HG03139 (cell line): ENCODE results near the gene KLHDC4.

ENCODE experiments used
- ATAC-seq: cut with Tn5 transposase; IDR thresholded peaks from one replicate; pipeline ENCODE4 v1.9.1; 2021; ENCODE audit not compliant: unreplicated experiment

Gene KLHDC4

DNA sequence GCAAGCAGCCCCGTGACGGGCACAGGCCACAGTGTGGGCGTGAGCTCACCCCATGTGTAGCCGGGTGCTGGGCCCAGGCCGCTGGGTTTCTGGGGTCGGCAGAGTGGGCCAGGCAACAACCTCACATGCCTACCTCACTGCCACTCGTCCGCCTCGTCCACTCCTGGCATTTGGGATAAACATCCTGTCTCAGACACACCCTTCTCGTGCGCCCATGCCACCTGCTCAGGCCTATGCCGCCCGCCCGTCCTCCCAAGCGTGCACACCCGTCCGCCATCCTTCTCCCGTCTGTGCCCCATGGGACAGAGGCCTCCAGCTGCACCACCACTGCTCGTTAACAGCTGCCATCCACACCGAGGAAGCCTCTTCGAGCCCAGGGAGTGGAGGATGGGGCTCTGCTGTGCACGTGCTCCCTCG lies 64.3 kb downstream of the KLHDC4 start:
- no peak for ATAC-seq

DNA sequence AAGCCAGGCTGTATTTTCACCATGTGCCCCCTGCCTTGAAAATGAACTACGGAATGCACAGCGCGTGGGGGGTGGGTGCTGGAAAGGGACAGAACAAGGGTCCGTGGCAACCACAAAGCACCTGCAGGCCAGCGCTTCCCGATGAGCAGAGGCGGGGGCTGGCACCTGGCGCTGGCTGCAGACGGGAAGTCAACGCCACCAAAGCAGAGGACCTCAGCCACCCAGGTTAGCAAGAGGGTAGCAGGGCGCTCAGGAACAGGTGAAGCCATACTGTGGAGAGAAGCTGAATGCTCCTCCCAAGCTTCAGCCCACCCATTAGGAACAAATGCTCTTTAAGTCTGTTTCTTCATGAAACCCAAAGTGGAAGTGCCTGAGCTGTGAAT lies 64.7 kb downstream of the KLHDC4 start:
- ATAC-seq = no peak

DNA sequence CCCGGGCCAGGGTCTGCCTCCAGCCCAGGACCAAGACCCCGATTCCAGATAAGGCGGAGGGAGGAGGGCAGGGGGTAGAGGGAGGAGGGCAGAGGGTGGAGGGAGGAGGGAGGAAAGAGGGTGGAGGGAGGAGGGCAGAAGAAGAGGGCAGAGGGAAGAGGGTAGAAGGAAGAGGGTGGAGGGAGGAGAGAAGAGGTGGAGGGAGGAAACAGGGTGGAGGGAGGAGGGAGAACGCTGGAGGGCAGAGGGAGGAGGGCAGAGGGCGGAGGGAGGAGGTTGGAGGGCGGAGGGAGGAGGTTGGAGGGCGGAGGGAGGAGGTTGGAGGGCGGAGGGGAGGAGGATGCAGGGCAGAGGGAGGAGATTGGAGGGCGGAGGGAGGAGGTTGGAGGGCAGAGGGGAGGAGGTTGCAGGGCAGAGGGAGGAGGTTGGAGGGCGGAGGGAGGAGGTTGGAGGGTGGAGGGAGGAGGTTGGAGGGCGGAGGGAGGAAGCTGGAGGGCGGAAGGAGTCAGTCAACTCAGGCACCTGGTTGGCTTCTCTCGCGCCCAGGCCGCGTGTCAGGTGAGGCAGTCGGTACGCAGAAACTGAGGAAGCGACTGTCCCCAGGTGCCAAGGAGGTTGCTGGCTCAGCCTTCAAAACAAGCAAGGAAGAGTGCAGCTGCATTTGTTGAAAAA lies 65.2 kb downstream of the KLHDC4 start:
- no peak for ATAC-seq

DNA sequence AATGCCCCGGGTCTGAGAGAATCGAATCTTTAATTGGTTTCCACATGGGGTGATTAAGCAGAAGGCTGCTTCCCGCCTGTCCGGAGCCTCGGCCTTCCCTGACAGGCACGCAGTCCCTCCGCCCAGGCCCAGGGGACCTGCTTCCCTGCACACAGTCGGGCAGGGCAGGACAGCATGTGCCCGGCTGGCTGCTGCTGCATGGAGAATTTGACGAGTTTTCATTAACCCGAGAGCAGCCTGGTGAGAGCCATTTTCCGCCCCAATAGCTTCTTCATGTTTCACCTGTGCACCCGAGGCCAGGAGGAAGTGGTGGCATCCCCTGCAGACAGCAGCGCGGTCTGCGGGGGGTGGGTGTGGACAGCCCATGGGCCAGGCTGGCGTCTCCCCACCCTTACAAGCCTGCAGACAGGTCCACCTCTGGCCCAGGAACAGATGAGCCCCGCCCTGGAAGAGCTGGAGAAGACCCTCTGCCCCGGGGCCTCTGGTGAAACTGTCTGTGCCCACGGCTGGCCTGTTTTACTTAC lies 67.0 kb downstream of the KLHDC4 start:
- no peak for ATAC-seq

DNA sequence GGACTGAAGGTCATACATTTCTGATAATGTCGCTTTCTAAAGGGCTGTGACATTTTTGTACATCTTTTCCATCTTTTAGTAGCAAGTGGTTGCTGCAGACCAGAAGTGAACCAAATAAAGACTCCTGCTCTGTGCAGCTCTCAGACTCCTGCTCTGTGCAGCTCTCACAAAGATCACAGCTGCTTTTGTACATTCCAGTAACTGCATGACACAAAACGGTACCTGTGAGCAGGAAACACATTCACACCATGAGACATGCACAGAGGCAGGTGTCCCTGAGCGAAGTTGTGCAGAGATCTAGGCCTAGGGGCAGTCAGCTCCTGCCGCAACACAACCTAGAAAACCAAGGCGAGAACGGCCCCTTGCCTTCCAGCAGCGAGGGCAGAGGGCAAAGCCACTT lies 67.5 kb downstream of the KLHDC4 start:
- ATAC-seq = no peak

DNA sequence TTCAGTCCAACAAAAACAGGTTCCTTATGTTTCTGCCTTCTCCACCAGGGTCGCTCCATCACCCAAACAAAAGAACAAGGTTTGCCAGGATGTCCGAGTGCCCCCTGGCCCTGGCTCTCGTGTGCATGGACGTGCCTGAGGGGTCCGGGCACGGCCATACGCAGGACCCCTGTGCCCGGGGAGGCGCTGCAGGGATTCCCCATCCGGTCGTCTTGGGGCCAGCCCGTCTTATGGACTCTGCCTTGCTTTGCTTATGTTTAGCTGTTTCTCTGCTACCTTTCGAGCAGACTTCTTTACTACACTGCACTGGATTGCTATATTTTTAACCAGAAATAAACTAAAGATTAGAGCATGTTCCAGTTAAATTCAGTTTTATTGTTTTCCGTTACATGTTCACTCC lies 68.0 kb downstream of the KLHDC4 start:
- ATAC-seq = no peak

DNA sequence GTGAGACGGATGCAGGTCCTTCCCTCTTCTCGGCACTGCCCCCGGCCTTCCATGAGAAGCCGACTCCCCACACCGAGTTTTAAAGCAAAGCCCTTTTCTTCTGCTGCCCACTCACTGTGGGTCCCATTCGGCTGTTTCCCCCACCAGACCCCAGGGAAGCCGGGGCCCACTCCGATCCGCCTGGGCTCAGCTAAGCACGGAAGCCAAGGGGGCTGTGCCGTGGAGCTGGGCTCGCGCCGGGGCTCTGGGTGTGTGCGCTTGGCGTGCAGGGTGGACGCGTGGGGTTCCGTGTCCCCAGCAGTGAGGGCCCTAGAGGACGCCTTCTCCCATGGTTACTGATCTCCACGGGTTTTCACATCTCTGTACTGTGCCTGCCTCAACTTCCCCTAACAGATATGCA lies 68.5 kb downstream of the KLHDC4 start:
- no peak for ATAC-seq

DNA sequence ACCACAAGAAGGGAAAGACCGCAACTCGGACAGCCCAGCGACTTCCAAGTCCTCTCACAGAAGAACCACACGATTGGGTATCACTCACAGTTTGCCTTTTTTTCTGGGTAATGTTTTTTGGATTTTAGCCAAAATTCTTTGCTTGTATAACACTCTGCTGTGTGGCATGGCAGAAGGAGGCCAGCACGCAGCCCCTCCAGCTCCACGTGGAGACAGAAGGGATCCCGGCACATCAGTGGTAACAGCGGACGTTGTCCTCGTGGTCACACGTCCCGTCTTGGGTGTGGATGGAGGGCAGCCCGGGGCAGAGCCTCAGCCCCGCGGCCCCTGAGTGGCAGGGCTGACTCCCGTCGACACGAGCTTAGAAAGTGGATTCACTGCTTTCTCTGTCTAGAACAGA lies 69.1 kb downstream of the KLHDC4 start:
- ATAC-seq = no peak

DNA sequence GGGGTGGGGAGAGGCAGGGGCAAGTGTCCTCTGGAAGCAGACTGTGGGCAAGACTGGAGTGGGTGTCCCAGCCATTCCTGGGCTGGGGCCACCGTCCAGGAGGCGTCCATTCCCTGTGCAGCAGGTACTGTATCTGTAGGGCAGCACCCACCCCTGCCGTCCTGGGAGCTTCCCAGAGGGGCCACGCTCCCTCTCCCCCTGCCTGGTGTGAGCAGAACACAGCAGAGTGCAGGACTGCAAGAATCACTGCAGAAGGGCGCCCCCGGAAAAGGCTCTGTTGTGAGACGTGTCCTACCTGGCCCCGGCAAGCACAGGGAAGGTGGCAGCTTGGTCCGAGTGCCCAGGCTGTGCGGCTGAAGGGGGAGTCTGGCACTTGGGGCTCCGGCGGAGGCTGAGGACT lies 70.3 kb downstream of the KLHDC4 start:
- ATAC-seq = no peak

DNA sequence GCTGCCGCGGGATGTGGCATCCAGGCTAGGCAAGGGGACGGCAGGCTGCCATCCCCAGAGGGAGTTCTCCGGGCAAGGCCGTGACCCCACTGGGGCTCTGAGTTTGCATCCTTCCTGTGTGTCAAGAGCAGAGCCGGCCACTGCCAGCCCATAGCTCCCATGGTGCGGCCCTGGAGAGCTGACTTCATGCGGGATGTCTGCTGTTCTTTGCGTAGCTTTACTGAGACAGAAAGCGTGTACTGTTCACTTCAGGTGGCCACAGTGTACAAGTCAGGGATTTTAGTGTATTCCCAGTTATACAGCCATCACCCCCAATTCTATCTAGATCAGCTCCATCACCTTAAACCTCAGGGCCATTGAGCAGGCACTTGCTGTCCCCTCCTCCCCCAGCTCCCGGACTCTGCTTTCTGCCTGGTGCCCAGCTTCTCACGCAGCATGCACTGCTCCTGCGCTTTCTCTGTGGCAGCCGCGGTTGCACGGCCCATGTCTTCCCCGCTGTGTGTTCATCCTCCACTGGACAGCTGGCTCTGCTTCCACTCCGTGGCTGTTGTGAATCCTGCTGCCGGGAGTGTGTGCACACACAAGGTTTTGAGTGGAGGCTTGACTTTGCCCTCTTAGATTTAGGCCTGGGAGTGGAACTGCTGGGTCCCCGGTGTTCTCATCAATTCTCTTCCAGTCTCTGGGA lies 71.2 kb downstream of the KLHDC4 start:
- no peak for ATAC-seq

DNA sequence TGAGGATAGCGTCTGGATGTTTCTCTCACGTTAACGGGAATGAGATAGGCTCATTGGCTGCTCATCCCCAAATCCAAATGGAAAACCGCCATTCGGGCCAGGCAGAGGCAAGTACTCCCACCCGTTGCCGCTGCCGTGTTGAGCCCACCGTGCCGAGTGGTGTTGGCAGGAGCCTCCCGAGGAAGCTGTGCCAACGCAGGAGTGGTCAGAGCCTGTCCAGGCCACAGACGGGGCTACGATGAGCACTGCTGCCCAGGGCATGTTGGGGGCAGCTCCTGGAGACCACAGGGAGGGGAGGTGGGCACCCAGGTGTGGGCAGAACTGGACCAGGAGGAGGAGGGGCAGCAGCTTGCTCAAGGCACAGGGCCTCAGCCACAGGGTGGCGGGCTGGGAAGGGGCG lies 72.0 kb downstream of the KLHDC4 start:
- no peak for ATAC-seq

DNA sequence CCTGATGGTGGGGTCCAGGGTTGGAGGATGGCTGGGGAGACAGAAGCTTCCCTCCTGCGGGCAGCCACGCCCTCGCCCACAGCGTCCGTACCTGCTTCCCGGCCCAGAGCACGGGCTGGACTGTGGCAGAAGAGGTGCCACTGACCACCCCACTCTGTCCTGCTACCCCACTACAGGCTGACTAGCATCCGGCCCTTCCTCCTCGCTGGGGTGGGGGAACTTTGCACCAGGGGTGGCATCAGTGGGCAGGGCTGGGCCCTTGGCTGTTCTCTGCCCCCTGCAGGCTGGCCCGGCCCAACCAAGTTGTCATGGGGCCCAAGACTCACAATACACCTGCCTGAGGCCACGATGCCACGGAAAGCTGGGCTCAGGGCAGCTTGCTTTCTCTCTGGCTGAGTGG lies 73.0 kb downstream of the KLHDC4 start:
- no peak for ATAC-seq

DNA sequence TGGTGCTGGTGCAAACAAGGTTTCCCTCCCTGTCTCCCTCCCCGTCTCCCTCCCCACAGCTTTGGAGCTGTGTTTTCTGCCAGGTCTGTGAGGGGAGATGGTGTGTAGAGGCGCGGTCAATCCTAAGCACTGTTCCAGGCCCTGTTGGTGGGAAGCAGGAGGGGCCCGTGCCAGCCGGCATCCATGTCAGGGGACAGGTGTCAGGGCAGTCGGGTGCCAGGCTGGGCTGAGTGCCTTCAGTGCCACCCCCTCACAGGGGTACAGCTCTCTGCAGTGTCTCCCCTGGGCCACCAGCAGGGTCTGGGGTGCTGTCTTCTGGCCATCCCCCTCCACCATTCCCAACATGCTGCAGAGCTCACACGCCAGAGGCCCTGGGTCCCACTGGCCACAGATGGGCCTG lies 73.6 kb downstream of the KLHDC4 start:
- no peak for ATAC-seq

DNA sequence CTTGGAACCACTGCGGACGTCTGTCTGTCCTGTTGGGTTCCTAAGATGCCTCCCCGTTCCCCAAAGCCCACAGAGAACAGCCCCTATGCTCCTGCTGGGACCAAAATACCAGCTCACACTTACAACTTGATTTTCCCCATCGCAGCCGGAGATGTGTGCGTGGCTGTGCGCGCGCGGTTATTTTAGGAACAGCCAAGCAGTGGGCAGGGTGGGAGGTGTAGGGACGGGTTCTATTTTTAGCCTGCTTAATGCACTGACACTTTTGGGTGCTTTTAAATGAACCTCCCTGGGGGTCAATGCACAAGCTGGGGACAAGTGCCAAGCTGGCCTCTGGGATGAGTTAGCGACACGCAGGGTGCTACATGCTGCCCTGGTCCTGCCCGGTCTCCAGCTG lies 74.1 kb downstream of the KLHDC4 start:
- no peak for ATAC-seq

DNA sequence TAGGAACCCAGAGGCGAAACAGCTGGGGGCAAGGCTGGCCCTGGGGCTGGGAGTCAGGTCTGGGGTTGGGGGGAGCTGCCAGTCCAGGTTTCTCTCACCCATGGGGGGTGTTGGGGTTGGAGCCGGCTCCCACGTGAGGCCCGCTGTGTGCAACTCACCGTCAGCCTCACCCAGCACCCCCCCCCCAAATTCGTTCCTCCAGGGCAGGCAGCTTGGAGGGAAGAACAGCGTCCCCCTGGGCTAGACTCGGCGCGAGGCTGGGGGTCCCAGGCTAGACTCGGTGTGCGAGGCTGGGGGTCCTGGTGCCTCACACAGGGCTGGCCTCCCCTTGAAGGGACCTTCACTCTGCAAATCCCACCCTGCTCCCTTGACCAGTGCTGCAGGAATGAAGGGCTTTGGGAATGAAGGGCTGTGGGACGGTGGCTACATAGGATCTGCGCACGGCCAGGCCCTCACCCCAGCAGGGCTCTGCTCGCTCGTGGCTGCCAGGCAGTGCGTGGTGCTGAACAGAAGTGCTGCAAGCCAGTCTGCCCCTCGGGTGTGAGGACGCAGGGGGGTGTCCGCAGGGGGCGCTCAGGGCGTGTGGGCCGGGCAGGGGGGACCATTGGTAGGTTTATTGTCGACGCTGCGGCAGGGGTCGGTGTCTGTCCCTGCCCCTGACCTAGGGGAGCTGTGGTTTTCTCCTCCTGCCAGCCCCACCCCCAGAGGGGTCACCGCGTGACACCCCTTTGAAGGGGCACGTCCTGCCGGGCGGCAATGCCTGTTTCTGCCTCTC lies 74.7 kb downstream of the KLHDC4 start:
- no peak for ATAC-seq

DNA sequence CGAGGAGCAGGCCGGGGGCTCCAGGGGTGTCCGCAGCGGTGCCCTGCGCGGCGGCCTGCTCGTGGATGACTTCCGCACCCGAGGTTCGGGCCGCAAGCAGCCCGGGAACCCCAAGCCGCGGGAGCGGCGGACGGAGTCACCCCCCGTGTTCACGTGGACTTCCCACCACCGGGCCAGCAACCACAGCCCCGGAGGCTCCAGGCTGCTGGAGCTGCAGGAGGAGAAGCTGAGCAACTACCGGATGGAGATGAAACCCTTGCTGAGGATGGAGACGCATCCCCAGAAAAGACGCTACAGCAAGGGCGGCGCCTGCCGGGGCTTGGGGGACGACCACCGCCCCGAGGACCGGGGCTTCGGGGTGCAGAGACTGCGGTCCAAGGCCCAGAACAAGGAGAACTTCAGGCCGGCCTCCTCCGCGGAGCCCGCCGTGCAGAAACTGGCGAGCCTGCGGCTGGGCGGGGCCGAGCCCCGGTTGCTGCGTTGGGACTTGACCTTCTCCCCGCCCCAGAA lies 75.8 kb downstream of the KLHDC4 start:
- ATAC-seq = no peak

DNA sequence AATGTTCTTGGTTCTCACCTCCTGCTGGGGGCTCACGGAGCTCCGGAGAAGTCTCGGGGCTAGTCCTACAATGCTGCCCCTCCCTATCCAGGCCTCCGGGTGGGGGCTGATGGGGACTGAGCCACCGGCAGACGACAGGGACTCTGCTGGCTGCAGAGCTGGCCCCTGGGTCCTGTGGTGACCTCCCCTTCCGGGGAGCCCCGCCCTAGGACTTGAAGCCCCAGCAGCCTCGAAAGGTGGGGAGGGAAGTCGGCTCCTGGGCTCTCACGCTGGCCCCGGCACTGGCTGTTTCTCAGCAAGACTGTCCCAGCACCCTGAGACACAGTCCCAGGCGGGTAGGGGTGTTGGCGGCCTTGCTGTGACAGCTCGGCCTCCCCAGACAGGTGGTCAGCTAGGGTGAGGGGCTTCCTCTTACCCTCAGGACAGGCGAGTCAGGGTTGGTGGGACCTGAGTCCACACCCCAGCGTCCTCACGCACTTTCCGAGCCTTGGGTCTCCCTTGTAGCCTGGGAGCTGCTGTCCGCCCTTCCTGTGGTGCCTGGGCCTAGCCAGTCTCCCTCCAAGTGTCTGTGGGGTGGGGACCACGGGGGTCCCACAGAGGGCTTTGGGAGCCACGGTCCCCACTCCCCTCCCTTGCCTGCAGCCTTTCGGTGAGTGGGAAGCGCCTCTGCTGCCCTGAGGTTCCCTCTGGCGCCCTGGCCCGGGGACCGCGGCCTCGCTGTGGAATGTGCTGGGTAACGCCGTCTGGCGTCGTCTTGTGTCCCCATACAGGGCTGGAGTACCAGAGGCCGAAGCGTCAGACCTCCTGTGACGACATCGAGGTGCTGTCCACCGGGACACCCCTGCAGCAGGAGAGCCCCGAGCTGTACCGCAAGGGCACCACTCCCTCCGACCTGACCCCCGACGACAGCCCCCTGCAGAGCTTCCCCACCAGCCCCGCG lies 76.6 kb downstream of the KLHDC4 start:
- ATAC-seq = no peak

DNA sequence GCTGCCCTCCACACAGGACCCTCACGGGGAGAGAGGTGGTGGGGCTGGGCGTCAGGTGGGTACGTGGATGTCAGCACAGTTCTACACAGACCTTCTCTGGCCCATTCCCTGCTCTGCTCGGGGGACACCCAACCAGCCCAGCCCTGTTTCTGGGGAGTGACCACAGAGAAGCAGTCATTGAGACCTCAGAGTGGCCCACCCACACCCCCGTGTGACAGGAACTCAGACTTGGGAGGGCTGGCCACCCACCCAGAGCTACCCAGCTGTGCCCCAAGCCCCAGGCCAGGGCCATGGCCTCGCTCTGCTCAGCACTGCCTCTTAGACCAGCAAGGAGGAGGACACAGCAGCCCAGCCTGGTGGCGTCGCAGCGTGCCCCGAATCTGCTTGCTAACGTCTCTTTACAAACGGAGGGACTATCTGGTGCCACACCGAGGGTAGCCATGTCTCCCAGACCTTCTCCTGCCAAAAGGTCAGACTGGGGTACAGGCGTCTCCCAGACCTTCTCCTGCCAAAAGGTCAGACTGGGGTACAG lies 77.7 kb downstream of the KLHDC4 start:
- no peak for ATAC-seq

DNA sequence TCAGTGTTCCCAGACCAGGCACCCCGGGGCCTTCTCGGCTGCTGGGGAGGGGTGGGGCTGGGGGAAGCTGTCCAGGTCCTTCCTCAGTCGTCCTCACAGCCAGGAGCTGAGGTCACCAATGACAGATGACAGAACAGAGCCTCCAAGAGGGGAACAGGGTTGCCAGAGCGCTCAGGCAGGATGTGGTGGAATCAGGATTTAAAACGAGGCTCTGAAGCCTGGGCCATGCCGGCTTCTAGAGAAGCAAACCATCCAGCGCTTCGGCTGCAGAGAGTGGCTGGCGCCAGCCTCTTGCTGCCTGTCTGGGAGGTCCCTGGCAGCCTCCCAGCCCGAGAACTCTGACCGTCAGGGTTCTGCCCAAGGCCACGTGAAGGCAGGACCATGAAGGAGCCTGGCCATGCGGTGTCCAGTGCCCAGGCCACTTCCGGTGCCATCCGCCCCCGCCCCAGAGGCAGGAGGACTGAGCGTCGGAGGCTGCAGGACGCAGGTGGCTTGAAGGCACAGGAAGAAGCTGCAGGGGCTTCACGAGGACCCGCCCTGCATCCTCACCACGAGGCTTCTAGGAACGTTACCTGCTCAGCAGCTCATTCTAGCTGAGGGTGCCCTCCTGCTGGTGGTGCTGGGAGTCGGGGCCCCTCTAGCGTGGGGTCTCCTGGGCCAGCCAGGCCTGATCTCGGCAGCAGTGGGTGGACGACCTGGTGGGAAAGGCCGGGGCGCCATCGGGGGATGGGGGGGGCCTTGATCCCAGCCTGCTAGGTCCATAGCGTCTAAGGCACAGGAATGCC lies 78.5 kb downstream of the KLHDC4 start:
- ATAC-seq = no peak

DNA sequence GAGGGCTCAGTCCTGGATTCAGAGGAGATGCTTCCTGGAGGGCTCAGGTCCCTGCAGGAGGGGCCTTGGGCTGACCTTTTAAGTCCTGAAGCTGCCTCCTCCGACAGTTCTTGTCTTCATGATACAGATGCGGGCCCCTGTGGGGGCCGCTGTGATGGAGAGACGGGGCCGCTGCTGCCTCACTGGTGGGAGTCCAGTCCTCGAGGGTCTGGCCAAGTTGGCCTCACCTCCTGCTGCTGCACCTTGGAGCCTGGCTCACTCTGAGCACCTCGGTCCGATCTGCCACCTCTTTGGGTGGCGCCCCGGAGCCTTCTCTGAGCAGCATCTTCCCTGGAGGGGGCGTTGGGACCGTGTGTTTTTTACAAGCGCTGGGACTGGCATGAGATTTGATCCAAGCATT lies 79.1 kb downstream of the KLHDC4 start:
- ATAC-seq = no peak
